ENCODE data around the gene E4F1.

The E4F1 gene

GRCh38 chr16:2223221-2223941, at the start of gene E4F1:
Gene E4F1, plus strand, starts transcription at chr16:2223591. Its CDS starts 23 bp downstream, at chr16:2223614.
- no CpG with 5 or more reads among the region's 82 CpGs for WGBS (ENCODE audit: insufficient coverage, insufficient read length)
- Histone ChIP-seq H3K4me1 (ENCODE audit: control insufficient read depth, insufficient read depth, low read length) (no peaks in the 10 kb centered on the region), H3K4me3 (ENCODE audit: low read length) (peak within 1 kb of the TSS; percentile 84)

GRCh38 chr16:2173916-2174315, 49.5 kb upstream of the E4F1 start:
- Histone ChIP-seq H3K27me3 (ENCODE audit: control insufficient read depth, insufficient read depth, low read length) (no peaks in the 10 kb centered on the region), H3K4me3 (ENCODE audit: low read length) (no peak overlapping the region), H3K4me1 (ENCODE audit: control insufficient read depth, insufficient read depth, low read length) (no peaks in the 10 kb centered on the region; the same call in 1 of the 2 replicates), H3K27ac (ENCODE audit: low read length) (no peak overlapping the region), H3K9me3 (ENCODE audit: control insufficient read depth, insufficient read depth, low read length) (no peaks in the 10 kb centered on the region), H3K36me3 (ENCODE audit: control insufficient read depth, insufficient read depth, low read length) (peaks cover 71% of the 10 kb centered on the region)
- DNase-seq (ENCODE audit: low read depth, low spot score): no peak
- no CpG with 5 or more reads among the region's 4 CpGs for WGBS (ENCODE audit: insufficient coverage, insufficient read length)

More at GRCh38 chr16:2223221-2223941, at the start of gene E4F1:
- DNase-seq (ENCODE audit: low read depth, low spot score): peak; percentile 99
- Histone ChIP-seq H3K27ac (ENCODE audit: low read length) (no peak within 1 kb of the TSS), H3K36me3 (ENCODE audit: control insufficient read depth, insufficient read depth, low read length) (no peaks in the 10 kb centered on the region; the same call in 1 of the 2 replicates), H3K27me3 (ENCODE audit: control insufficient read depth, insufficient read depth, low read length) (no peaks in the 10 kb centered on the region), H3K9me3 (ENCODE audit: control insufficient read depth, insufficient read depth, low read length) (no peaks in the 10 kb centered on the region)

- Histone ChIP-seq H3K27me3 (ENCODE audit: control insufficient read depth, insufficient read depth, low read length) (no peaks in the 10 kb centered on the region), H3K4me1 (ENCODE audit: control insufficient read depth, insufficient read depth, low read length) (peaks cover 2% of the 10 kb centered on the region; the same call in 1 of the 2 replicates), H3K9me3 (ENCODE audit: control insufficient read depth, insufficient read depth, low read length) (no peaks in the 10 kb centered on the region), H3K27ac (ENCODE audit: low read length) (no peak overlapping the region), H3K4me3 (ENCODE audit: low read length) (no peak overlapping the region), H3K36me3 (ENCODE audit: control insufficient read depth, insufficient read depth, low read length) (peaks cover 68% of the 10 kb centered on the region)
- DNase-seq (ENCODE audit: low read depth, low spot score): no peak
- WGBS (ENCODE audit: insufficient coverage, insufficient read length): no CpG with 5 or more reads among the region's 21 CpGs
These were observed 48.8 kb upstream of the E4F1 start for GRCh38 chr16:2174396-2175131.

GRCh38 chr16:2175454-2175853, 47.9 kb upstream of the E4F1 start:
- no peaks in the 10 kb centered on the region for H3K9me3 ChIP-seq (ENCODE audit: control insufficient read depth, insufficient read depth, low read length)
- no peak for DNase-seq (ENCODE audit: low read depth, low spot score)
- peaks cover 59% of the 10 kb centered on the region for H3K36me3 ChIP-seq (ENCODE audit: control insufficient read depth, insufficient read depth, low read length)
- no CpG with 5 or more reads among the region's 10 CpGs for WGBS (ENCODE audit: insufficient coverage, insufficient read length)
- no peak overlapping the region for H3K4me3 ChIP-seq (ENCODE audit: low read length)
- peaks cover 2% of the 10 kb centered on the region; the same call in 1 of the 2 replicates for H3K4me1 ChIP-seq (ENCODE audit: control insufficient read depth, insufficient read depth, low read length)
- H3K27ac ChIP-seq (ENCODE audit: low read length): no peak overlapping the region
- H3K27me3 ChIP-seq (ENCODE audit: control insufficient read depth, insufficient read depth, low read length): no peaks in the 10 kb centered on the region

GRCh38 chr16:2176047-2176446, 47.3 kb upstream of the E4F1 start:
- no peak overlapping the region for H3K4me3 ChIP-seq (ENCODE audit: low read length)
- H3K4me1 ChIP-seq (ENCODE audit: control insufficient read depth, insufficient read depth, low read length): peaks cover 2% of the 10 kb centered on the region; the same call in 1 of the 2 replicates
- no peak for DNase-seq (ENCODE audit: low read depth, low spot score)
- no peak overlapping the region for H3K27ac ChIP-seq (ENCODE audit: low read length)
- no peaks in the 10 kb centered on the region for H3K27me3 ChIP-seq (ENCODE audit: control insufficient read depth, insufficient read depth, low read length)
- WGBS (ENCODE audit: insufficient coverage, insufficient read length): no CpG with 5 or more reads among the region's 23 CpGs
- H3K9me3 ChIP-seq (ENCODE audit: control insufficient read depth, insufficient read depth, low read length): no peaks in the 10 kb centered on the region
- H3K36me3 ChIP-seq (ENCODE audit: control insufficient read depth, insufficient read depth, low read length): peaks cover 55% of the 10 kb centered on the region

- no peaks in the 10 kb centered on the region for H3K9me3 ChIP-seq (ENCODE audit: control insufficient read depth, insufficient read depth, low read length)
- H3K27ac ChIP-seq (ENCODE audit: low read length): no peak overlapping the region
- H3K4me3 ChIP-seq (ENCODE audit: low read length): no peak overlapping the region
- H3K36me3 ChIP-seq (ENCODE audit: control insufficient read depth, insufficient read depth, low read length): peaks cover 46% of the 10 kb centered on the region
- no CpG with 5 or more reads among the region's 18 CpGs for WGBS (ENCODE audit: insufficient coverage, insufficient read length)
- no peak for DNase-seq (ENCODE audit: low read depth, low spot score)
- H3K4me1 ChIP-seq (ENCODE audit: control insufficient read depth, insufficient read depth, low read length): peaks cover 2% of the 10 kb centered on the region
- H3K27me3 ChIP-seq (ENCODE audit: control insufficient read depth, insufficient read depth, low read length): no peaks in the 10 kb centered on the region
These were observed 46.3 kb upstream of the E4F1 start for GRCh38 chr16:2177101-2177500.

GRCh38 chr16:2177561-2177960, 45.8 kb upstream of the E4F1 start:
- H3K27me3 ChIP-seq (ENCODE audit: control insufficient read depth, insufficient read depth, low read length): no peaks in the 10 kb centered on the region
- no peak overlapping the region for H3K27ac ChIP-seq (ENCODE audit: low read length)
- H3K4me1 ChIP-seq (ENCODE audit: control insufficient read depth, insufficient read depth, low read length): peaks cover 2% of the 10 kb centered on the region
- WGBS (ENCODE audit: insufficient coverage, insufficient read length): no CpG with 5 or more reads among the region's 20 CpGs
- H3K36me3 ChIP-seq (ENCODE audit: control insufficient read depth, insufficient read depth, low read length): peaks cover 44% of the 10 kb centered on the region
- DNase-seq (ENCODE audit: low read depth, low spot score): no peak
- no peaks in the 10 kb centered on the region for H3K9me3 ChIP-seq (ENCODE audit: control insufficient read depth, insufficient read depth, low read length)
- H3K4me3 ChIP-seq (ENCODE audit: low read length): no peak overlapping the region

- Histone ChIP-seq H3K27me3 (ENCODE audit: control insufficient read depth, insufficient read depth, low read length) (no peaks in the 10 kb centered on the region), H3K9me3 (ENCODE audit: control insufficient read depth, insufficient read depth, low read length) (no peaks in the 10 kb centered on the region), H3K27ac (ENCODE audit: low read length) (no peak overlapping the region), H3K4me3 (ENCODE audit: low read length) (no peak overlapping the region; the same call in 1 of the 2 replicates), H3K36me3 (ENCODE audit: control insufficient read depth, insufficient read depth, low read length) (peaks cover 34% of the 10 kb centered on the region), H3K4me1 (ENCODE audit: control insufficient read depth, insufficient read depth, low read length) (peaks cover 2% of the 10 kb centered on the region)
- no CpG with 5 or more reads among the region's 106 CpGs for WGBS (ENCODE audit: insufficient coverage, insufficient read length)
- DNase-seq (ENCODE audit: low read depth, low spot score): peak; percentile 18
These were observed 44.9 kb upstream of the E4F1 start for GRCh38 chr16:2178321-2179106.

GRCh38 chr16:2179107-2179501, 44.3 kb upstream of the E4F1 start:
- WGBS (ENCODE audit: insufficient coverage, insufficient read length): no CpG with 5 or more reads among the region's 50 CpGs

GRCh38 chr16:2179576-2179975, 43.8 kb upstream of the E4F1 start:
- H3K27me3 ChIP-seq (ENCODE audit: control insufficient read depth, insufficient read depth, low read length): no peaks in the 10 kb centered on the region
- no CpG with 5 or more reads among the region's 31 CpGs for WGBS (ENCODE audit: insufficient coverage, insufficient read length)
- DNase-seq (ENCODE audit: low read depth, low spot score): no peak
- H3K36me3 ChIP-seq (ENCODE audit: control insufficient read depth, insufficient read depth, low read length): peaks cover 25% of the 10 kb centered on the region
- no peak overlapping the region for H3K4me3 ChIP-seq (ENCODE audit: low read length)
- H3K4me1 ChIP-seq (ENCODE audit: control insufficient read depth, insufficient read depth, low read length): peaks cover 2% of the 10 kb centered on the region
- H3K9me3 ChIP-seq (ENCODE audit: control insufficient read depth, insufficient read depth, low read length): no peaks in the 10 kb centered on the region
- no peak overlapping the region for H3K27ac ChIP-seq (ENCODE audit: low read length)

More at GRCh38 chr16:2179107-2179501, 44.3 kb upstream of the E4F1 start:
- DNase-seq (ENCODE audit: low read depth, low spot score): no peak
- Histone ChIP-seq H3K27me3 (ENCODE audit: control insufficient read depth, insufficient read depth, low read length) (no peaks in the 10 kb centered on the region), H3K4me3 (ENCODE audit: low read length) (no peak overlapping the region; the same call in 1 of the 2 replicates), H3K4me1 (ENCODE audit: control insufficient read depth, insufficient read depth, low read length) (peaks cover 2% of the 10 kb centered on the region), H3K9me3 (ENCODE audit: control insufficient read depth, insufficient read depth, low read length) (no peaks in the 10 kb centered on the region), H3K27ac (ENCODE audit: low read length) (no peak overlapping the region), H3K36me3 (ENCODE audit: control insufficient read depth, insufficient read depth, low read length) (peaks cover 29% of the 10 kb centered on the region)
